Inferior parietal cortex (tissue), 1 donor: ENCODE results near the gene LCN15.
"Not testable (repeated sequence)": the region's sequence is repeated elsewhere in the genome, so short reads cannot be mapped to it uniquely, and the experiment has no call there.

Experiments
- DNase-seq: peaks from one replicate; pipeline ENCODE4 v3.0.0-alpha.2; 2016; ENCODE audit errors: extremely low spot score

LCN15 gene

GRCh38 chr9:136722093-136722968 lies 42.0 kb downstream of the LCN15 start:
- no peak for DNase-seq

DNA sequence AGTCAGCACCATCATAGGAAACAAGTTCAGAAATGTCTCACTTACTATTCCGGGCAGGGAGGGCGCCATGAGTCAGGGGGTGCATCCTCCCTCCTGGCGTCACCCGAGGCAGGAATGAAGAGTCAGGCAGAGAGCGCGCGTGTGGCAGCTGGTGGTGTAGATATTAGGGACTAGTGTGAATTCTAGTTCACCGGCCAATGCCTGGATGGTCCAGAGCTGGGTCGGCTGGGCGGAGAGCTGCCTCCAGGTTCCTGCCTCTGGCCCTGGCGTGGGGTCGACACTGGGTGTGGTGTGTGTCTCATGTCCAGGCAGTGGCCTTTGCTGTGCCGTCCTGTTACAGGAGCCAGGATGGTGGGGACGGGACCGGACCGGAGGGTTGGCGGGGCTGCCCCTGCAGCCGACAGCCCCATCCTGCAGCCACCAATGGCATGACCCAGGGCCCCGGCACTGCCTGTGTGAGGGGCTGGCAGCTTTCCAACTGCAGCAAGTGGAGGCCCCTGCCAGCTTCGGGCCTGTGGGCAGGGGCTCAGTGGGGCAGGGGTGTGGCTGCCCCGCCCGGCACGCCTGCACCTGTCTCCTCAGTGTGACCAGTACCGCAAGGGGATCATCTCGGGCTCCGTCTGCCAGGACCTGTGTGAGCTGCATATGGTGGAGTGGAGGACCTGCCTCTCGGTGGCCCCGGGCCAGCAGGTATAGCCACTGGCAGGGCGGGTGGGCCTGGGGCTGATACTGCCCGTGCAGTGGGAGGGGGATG lies 42.8 kb downstream of the LCN15 start:
- DNase-seq: no peak

GRCh38 chr9:136720898-136721338 lies 43.4 kb downstream of the LCN15 start:
- no peak for DNase-seq

- DNase-seq: no peak
These were observed 43.9 kb downstream of the LCN15 start for GRCh38 chr9:136720251-136720897.

DNA sequence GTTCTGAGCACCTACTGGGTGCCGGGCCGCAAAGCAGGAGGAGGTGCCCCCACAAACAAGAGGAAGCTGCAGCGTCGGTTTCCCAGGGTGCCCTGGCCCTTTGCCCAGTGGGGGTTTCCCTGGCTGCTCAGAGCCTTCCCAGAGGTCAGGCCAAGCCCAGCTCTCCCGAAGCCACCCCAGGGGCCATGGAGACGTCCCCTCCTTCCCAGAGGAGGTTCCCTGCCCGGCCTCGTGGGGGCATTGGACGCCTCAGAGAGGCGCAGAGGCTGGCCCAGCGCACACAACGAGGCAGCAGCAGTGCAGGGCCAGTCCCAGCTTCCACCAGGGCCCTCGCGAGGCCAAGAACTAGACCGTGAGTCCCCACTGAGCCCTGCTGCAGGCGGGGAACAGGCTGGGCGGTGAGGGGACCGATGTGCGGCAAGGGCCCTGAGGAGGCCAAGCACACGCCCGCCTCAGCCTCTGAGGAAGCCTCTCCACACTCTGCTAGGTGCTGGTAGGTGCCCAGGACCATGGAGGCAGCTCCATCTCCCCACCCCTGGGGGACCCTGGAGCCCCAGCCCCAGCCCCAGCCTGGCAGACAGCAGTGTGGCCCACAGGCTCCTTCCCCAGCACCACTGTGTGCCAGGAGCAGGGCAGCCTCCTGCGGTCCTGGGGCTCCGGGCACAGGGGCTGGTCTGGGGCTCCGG lies 45.0 kb downstream of the LCN15 start:
- no peak for DNase-seq

DNA sequence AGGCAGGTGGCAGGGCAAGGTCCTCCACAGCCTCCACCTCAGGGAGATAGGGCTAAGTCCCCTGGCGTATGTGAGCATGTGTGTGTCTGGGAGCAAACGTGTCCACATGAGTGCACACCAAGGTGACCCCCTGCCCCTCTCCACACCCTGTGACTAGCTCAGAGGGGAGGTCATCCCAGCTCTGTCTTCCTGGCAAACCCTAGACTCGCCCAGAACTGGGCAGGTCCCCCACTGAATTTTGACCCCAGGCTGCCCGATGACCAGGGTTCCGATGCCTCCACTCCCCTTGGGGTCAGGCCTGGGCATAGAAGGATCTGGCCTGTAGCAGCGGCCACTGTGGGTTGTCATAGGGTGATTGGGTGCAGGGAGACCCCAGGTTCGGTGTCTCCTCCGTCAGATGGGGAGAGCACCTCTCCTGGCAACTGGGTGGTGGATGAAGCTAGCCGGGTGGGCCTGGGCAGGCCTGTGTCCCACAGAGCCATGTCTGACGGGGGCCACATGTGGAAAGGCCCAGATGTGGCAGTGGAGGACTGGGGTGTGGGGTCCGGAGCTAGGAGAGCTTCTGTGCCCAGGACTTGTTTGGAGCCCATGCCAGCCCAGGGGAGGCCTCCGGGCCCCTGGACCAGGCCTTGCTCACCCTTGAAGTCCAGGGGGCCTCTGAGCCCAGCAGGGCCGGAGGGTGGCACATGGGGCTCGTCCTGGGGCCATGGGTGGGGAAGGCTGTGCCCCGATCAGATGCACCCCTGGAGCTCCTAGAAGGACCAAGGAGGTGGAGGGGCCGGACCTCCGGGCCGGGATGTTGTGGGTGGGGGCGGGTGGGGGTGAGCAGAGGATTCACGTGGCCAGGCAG lies 45.7 kb downstream of the LCN15 start:
- DNase-seq: no peak

- DNase-seq: no peak
These were observed 46.9 kb downstream of the LCN15 start for GRCh38 chr9:136717399-136717798.

DNA sequence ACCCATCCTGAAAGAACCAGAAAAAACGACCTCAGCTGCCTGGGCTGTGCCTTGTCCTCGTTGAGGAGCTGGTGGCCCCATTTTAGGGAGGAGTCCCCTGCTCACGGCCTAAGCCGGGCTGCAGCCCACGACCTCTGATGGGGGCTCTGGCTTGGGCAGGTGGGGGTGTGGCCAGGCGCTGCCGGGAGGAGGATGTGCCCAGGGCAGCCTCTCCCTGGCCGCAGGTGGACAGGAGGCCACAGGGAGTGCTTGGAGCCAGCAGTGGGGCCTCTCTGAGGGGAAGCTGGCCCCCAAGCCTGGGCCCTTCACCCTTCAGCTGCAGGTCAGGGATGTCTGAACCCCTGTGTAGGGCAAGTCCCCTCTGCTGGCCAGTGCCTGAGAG lies 49.4 kb downstream of the LCN15 start:
- DNase-seq: no peak

GRCh38 chr9:136714096-136714892 lies 50.0 kb downstream of the LCN15 start:
- DNase-seq: no peak

- no peak for DNase-seq
These were observed 50.8 kb downstream of the LCN15 start for GRCh38 chr9:136713550-136713949.

DNA sequence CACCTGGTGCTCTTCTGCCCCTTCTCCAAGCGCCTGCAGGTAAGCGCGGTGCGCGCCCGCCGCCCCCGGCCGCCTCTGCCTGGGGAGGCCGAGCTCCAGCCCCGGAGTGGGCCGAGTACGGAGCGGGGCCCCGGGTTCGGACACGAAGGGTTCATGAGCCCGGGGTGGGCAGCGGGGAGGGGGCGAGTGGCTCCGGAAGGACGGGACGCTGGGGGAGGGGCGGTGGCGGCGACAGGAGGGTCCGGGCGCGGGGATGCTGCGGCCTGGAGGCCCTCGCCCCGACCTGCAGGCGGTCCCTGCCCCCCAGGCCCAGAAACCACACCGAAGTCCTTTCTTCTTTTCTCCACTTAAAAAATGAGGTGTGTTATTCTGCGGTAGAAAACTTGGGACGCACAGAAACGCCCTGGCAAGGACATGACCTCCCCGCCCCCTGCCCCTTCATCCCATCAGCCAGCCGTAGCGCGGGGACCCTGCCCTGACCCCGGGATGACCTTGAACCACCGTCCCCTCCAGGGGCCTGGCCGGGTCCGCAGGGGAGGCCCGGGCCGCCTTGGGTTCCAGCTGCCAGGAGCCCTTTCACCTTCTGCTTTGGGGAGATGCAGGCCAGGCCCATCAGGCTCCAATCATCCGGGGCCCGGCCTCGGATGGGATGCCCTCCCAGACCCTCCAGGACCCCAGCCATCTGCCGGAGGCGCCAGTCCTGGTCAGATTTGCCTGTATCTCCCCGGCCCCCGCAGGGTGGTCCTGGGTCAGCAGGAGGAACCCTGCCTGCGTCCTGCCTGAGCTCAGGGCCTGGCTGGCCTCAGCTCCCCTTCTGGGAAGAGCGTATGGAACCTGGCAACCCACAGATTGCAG lies 51.4 kb downstream of the LCN15 start:
- no peak for DNase-seq

DNA sequence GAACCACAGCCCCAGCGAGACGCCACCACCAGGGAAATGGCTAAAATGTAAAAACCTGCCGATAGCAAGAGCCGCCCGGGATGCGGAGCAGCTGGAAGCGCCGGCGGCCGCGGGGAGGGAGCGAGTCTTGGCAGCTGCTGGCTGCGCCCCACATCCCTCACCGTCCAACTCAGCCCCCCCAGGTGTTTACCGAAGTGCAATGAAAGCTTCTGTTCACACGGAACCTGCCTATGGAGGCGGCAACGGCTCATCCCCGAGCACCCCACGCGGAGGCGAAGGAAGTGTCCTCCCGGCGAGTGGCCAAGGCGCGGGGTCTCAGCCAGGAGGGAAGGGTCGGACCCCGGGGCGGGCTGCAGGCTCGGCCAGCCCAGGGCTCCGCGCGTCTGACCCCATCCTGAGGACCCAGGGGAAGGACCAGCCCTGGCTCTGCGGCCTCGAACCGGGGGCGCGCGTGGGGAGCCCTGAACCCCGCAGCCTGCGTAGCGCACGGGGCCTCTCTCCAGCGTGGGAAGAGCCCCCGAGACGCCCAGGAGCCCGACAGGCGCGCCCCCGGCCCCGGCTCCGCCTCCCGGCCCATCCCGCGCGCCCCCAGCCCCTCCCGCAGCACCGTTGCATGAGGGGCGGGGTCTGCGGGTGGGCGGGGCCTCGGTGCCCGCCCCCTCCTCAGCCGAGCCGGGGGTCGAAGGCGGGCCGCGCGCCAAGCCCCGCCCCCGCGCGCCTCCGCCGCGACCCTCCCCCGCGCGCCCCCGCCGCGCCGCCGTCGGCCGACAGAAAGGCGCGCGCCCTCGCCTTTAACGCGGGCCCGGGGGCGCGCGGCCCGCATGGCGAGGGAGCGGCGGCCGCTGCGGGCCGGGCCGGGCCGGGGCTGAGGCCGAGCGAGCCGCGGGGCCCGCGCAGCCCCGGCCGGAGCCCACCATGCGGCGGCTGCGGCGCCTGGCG lies 52.3 kb downstream of the LCN15 start, which contains the start of gene DIPK1B:
Gene DIPK1B (plus strand): TSS at position 822 of the 939 bp plus-strand sequence. CDS start 94 bp downstream, at position 916.
- no peak for DNase-seq

DNA sequence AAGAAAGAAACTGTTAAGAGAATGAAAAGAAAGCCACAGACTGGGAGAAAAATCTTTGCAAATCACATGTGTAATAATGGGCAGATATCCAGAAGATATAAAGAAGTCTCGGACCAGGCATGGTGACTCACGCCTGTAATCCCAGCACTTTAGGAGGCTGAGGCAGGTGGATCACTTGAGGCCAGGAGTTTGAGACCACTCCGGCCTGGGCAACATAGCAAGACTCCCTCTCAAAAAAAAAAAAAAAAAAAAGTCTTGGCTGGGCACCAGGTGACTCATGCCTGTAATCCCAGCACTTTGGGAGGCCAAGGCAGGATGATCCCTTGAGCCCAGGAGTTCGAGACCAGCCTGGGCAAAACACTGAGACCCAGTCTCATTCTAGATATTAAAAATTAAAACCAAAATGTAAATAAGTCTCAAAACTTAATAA lies 53.1 kb downstream of the LCN15 start:
- not testable (repeated sequence) for DNase-seq

- DNase-seq: no peak
These were observed 53.8 kb downstream of the LCN15 start for GRCh38 chr9:136710543-136710942.
